OCI-M2 (cell line): Measurements from ENCODE around the gene MAFB.

ENCODE experiments used
- DNase-seq: peaks from one replicate; lab custom pipeline; 2025; ENCODE audit not compliant: unreplicated experiment; lab: John Stamatoyannopoulos, UW

MAFB gene

DNA sequence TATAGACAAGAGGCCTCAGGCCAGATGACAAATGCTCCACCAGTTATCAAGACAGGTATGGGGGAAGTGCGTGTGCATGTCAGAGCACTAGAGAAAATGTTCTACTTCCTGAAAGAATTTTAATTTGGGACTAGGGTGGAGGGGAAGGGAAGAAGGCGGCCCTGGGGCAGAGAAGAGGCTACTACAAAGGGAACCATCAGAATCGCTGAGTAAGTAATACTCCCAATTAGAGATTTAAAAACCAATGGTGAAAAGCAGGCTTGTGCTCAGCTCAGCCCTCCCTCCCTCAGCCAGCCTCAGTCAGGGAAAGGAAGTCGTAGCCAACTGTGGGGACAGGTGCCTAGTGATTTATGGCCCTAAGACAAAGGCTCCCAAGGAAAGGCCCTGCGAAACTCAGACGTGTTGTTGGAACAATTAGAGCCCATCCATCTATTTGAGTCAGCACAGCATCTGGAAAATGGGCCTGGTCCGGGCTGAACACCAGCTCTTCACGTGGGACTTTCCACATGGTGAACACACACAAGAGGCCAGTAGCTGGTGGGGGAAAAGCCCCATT is 15.0 kb upstream of the MAFB start:
- DNase-seq = no peak

DNA sequence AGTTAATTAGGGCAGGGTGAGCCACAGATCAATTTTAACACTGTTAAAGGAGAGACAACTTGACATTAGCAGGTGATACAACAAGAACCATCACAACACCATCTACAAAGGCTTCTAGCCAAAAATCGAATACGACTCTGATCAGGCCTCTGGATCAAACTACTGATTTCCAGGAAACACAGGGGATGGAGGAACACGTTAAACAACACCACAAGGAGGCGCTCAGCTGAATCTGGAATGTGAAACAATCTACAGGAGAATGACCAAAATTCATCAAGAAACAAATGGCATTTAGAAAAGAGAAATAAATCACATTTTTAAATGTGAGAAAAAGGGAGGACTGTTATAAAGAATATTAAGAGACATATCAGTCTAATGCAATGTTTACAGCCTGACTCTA is 13.5 kb upstream of the MAFB start:
- no peak for DNase-seq

DNA sequence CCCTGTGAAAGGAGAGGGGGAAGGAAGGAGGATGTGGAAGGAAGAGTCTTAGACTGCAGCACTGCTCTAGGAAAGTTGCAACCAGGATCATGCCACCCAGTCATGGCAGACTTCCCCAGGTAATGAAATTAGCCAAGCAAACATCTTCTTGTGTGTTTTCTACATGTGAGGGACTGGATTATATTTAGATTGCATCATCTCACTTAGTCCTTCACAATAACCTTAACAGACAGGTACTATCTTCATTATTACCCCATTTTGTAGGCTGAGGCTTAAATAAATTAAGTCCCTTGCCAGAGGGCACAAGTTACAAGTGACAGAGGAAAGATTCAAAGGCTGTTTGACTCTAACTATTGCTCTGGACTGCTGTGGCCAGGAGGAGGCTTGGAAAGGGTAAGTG is 9.7 kb upstream of the MAFB start:
- DNase-seq = no peak

DNA sequence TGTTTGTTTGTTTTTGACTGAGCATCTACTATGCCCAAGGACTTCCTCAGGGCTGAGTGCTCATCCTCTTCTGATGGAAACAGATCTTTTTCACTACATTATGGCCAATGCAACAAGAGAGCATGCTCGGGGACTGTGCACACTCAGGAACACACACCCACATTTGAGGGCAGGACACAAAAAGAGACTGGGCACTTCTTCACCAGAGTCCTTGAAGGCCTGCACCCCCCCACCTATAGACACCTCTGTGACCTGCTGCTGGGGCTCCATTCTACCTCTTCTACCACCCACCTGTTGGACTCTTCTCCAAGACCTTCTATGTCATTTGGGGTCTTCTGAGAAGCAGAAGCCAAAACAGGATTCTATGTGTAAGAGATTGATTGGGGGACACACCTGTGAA is 9.2 kb upstream of the MAFB start:
- DNase-seq = no peak

DNA sequence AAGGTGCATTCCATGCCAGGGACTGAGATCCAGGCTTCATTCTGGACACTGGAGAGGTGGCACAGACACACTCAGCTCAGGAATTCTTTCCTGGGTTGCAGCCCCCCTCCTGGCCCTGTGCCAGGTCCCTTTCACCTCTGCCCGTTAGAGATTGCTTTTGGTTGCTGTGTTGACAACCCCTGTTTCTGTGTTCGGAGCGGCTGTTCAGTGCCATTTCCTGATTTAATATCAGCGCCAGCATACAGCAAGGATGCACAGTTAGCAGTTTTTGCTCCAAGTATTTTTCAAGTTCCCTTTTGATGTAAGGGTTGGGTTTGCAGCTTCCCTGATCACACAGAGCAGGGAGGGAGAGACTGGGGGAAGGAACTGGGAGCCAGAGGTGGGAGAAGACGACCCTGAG is 8.5 kb upstream of the MAFB start:
- no peak for DNase-seq

DNA sequence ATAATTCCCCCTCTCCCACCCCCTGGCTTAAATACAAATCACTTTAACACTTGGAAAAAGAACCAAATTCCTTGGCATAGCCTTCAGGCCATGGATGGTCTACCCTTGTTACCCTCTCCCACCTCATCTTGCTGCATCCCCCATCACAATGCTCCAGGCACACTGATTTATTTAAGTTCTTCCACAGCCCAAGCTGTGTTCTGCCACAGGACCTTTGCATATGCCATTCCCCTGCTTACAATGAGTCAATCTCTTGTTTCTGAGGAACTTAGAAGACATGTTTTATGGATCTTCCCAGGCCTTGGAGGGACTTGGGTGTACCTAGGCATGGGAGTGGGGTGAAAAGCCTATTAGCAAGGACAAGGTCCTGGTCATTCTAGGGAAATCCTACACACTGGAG is 6.2 kb upstream of the MAFB start:
- DNase-seq = no peak

DNA sequence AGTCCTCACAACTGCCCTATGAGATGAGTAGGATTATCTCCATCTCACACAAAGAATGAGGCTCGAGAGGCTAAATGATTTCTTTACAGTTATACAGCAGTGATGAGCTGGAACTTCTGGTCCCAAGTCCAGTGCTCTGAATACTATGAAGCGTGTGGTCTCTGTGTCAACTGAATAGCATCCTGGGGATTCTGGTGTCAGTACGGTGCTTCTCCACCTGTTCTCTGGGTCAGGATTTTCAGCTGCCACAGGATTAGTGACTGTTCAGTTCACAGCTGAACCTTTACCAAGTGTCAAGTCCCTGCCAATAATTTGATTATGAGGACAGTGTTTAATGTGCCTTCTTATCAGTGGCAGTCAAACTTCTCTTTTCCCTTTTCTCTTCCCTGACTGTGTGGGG is 5.2 kb upstream of the MAFB start:
- no peak for DNase-seq

DNA sequence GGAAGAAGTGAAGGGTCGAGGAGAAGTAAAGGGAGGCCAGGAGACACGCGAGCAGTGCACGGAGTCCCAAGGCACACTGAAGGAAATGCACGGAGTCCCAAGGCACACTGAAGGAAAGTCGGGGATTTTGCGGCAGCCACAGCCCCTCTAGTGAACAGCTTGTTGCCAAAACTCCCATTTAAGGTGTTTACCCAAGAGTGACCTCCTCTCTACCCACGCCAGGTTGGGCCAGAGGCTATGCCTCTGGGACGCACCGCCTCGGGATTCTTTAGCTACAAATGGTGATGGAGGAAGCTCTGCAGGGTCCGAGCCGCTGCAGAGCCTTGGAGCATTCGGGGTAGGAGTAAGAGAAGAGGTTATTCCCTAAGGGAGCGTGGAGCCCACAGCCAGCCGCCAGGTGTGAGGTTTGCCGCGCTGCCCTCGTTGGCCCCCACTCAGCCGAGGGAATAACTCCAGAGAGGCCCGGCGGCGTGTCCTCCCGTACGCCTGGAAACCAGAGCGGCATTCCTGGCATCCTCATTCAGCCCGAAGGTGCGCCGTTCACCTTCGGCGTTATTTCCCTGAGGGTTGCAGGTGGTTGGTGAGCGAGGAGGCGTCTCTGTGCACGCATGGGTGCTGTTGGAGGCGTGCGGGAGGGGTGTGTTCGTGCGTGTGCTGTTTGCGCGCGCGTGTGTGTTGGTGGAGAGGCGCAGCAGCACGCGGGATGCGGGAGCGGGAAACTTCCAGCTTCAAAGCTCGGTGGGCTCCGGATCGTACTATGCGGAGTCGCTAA is 3.4 kb upstream of the MAFB start:
- no peak for DNase-seq

DNA sequence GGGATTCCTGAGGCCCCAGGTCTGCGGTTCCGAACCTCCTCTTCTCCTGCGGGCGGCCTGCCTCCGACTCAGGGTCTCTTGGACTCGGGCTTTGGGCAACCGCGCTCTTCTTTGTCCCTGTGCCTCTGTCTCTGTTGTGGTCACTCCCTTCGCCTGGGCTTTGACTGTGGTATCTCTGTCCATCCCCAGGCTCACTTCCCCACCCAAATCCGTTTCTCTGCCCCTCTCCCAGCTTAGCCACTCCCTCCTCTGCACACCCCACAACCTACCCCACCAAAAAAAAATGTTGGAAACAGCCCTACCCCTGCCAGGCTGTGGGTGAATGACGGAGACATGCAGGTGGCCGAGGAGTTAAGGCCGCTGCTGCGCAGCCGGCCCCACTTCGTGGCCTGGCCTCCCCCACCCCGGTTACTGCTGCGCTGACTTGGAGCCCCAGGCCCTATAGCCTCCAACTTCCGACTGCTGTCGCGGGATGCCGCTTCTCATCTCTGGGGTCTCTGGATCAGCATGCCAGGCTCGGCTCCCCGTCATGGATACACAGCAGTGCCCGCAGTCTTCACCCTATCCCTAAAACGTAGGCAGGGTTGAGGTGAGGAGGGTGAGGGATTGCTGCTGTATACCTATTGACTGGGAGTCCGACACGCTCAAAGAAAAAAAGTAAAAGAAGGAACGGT is 2.7 kb upstream of the MAFB start:
- DNase-seq = no peak

DNA sequence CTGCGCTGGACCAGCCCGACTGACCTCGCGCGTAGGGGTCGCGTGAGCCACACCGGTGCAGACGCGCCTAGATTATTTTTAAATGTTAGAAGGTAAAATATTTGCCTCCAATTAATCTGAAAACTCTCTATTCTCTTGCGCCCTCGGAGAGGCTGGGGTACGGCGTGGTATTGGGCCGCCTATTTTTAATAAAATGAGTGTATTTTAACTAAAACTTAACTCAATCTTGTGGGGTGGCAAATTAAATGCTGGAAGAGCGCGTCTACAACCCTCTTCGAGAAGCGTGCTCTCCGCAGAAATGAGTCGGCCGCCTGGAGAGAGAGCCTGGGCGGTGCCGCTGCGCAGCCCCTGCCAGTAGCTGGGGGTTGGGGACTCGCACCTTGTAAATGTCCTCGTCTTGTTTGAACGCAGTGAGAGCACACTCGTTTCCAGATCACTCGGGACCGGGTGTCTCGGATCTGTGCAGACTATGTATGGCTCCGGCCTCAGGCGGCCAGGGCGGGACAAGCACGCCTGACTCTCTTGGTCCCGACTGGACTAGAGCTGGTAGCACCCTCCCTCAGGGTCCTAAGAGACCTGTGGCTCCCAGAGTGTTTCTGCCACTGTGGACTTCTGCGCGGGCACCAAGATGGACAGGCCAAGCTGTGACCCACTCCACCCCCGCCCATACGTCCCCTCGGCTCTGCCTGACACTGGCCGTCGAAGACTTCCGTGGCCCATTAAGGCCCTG is 2.0 kb upstream of the MAFB start:
- no peak for DNase-seq

DNA sequence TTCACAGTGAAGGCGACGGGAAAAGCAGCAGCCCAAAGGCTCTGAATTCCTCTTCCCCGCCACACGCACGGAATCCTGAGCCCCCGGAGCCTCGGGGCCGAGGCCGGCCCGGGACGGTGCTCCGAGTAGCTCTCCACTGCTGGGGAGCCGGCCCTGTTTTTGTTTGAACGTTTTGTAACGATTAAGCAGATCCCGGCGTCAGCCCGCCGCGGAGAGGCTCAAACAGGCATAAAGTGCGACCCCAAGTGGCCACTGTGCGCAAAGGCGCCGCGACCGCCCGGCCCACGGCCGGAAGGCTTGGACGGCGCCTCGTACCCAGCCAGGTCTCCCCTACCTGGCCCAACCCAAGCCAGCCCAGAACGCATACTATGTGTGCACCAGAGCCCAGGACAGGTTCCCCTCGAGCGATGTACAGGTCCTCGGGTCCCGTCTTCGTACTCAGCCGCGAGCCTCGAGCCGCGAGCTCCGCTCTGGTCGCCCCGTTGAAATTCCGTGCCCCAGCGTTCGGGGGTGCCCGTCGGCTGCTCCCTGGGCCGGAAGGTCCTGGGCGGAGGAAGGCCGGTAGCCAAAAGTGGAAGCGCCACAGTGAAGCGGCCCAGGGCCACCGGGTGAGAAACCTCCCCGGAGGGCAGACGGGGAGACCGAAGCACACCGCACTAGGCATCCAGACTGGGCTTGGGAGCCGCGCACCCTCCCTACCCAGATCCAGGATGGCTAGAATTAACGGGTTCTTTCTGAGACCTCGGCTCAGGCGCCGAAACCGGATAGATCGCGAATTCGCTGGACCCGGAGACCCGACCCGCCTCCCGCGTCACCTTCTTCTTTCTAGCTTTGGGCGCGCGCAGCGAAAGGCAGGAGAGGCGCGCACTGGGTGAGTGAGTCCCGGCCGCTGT is 1.2 kb upstream of the MAFB start:
- no peak for DNase-seq

DNA sequence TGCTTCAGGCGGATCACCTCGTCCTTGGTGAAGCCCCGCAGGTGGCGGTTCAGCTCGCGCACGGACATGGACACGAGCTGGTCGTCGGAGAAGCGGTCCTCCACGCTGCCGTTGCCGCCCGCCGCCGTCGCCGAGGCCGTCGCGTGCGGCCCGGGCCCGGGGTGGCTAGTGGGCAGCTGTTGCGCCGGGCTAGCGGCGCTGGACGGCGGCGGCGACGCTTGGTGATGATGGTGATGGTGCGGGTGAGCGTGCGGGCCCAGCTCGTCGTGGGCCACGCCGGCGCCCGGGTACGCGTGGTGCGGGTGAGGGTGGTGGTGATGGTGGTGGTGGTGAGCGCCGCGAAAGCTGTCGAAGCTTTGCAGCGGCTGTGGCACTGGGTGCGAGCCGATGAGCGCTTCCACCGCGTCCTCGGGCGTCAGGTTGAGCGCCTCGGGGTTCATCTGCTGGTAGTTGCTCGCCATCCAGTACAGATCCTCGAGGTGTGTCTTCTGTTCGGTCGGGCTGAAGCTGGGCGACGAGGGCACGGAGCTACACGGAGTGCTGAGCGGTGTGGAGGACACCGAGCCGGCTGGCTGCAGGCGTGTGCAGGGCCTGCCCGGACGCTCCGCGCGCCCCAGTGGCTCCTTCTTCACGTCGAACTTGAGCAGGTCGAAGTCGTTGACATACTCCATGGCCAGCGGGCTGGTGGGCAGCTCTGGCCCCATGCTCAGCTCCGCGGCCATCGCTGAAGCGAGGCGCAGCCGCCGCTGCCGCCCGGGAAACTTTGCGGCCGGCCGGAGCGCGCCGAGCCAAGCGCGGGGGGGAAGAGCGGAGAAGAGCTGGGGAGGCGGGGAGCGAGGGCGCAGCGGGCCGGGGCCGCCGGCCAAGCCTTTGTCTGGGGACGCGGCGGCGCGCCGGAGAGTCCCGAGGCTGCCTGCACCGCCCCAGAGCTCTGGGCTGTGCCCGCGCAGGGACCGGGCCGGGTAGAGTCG is 622 bp downstream of the MAFB start:
- DNase-seq = no peak

DNA sequence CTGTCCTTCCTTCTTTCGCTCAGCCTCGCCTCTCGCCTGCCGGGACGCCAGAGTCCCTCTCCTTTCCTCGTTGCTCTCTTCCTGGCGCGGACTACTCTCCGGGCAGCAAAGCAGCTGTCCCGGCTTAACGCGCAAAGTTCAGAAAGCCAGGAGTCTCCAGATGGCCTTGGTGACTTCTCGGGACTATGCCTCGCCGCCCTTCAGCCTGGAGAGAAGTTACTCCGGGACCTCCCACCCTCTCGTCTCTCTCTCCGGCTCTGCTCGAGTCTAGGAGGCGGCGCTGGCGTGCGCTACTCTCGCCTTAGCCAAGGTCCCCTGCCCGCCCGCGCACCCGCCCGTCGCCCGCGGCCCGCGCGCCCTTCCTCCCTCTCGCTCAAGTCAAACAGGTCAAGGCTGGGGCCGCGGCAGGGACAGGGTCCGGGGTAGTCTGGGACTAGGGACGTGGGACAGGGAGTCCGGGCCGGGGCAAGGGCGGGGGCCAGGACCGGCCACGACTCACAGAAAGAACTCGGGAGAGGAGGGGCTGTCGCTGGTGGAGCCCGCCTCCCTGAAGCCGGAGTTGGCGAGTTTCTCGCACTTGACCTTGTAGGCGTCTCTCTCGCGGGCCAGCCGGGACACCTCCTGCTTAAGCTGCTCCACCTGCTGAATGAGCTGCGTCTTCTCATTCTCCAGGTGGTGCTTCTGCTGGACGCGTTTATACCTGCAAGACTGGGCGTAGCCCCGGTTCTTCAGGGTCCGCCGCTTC is 1.5 kb downstream of the MAFB start:
- no peak for DNase-seq

DNA sequence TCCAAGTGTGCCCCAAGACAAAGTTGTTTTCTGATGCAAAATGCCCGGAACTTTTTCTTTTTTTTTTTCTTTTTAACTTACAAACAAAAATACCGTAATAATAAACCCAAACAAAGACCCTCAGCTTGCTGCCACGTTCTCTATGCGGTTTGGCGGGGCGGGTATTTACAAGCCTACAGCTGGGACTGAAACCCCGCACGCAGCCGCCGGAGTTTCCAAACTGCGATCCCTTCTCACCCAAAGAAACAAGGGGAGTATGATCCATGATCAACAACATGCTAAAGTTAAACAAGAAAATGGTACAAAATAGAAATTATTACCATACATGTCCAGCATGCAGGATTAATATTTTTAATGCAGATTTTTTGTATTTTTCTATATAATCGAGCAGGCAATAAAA is 2.1 kb downstream of the MAFB start:
- DNase-seq = no peak

DNA sequence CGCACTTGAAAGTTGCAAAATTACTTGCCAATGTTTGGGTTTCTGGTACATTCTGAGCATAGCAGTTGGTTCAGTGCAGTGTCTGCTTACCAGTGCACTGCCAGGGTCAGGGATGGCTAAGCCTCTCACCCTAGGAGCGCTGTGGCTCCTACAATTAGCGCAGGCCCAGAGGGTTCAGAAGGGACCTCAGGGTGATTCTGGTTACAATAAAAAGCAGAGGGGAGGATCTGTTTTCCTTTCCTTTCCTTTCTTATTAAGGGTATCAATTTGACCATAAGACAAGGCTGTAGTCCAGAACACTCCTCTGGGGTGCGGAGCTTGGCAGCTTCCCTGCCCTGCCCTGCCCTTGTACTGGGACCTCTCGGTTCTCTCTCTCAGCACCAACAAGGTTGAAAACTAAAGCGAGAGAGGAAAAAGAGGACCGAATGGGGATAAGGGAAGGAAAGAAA is 2.6 kb downstream of the MAFB start:
- DNase-seq = no peak

DNA sequence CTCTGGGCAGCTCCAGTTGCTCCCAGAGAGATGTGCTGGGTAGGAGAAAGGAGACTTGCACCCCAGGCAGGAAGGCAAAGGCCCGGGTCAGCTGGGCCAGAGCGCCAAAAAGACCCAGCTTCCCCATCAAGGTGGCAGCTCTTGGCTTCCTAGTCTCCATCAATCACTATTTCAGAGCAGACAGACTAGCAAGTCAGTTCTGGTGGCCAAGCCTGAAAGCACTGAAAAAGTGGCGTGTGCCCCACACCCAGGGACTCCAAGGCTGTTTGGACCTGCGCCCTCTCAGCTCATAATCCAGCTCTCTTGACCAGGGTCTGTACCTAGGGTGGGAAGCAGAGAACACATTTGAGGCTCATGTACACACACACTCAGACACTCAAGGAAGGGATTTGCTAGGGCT is 3.7 kb downstream of the MAFB start:
- DNase-seq = no peak

DNA sequence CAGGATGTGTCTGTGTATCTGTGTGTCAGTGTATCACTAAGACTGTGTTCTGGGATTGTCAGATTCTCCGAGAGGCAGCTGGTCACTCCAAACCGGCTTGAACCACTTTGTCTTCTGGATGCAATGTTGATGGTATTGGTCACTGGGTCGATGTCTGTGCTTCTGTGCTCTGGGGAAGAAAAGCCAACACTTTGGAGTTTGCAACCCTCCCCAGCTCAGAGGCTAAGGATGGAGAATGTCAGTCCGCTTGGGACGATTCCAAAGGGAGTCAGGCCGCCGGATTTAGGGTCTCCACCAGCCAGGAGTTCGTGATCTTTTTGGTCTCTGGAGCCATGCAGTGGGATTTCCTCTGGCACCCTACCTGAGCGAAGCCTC is 5.2 kb downstream of the MAFB start:
- DNase-seq = no peak

DNA sequence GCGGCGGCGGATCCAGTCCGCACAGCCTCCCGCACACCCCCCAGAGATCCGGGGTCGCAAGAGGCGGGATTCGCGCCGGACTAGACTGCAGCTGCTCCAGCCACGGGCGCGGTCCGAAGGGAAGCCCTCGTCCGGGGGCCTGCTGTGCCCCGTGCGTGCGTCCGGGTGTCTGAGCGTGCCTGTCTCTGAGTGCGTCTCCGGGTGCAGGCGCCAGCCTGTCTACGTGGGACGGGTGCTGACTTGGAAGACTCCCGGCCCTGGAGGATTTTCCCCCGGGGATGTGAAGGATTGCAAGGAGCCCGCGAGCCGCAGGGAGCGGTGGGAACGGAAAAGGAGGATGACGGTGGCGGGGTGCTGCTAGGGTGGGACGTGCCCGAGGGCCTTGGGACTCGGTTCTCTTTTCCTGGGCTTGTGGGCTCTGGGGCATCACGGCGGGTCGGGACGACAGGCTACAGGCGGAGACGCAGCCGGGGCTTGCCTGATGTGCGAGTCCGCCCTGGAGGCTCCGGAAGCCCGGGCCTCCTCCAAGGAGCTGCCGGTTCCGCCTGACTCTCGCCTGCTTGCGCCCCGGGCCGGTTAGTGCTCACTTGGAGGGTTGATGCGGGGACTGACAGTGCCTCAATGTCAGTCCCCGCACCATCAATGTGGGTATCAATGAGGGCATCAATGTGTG is 5.7 kb downstream of the MAFB start:
- DNase-seq = no peak
